Hepatocyte (in vitro differentiated cells): ENCODE measurements around the gene YIPF4. TPM values are rescaled to one million over a fixed set of nuclear protein-coding genes. Genes with fewer than 3 reads are reported as not detected.

Experiments used
- DNase-seq: peaks from one replicate; pipeline ENCODE4 v3.0.0-alpha.2; 2016; ENCODE audit warnings: low spot score
- H2AFZ ChIP-seq: fragments of 200-600 bp; sonication (generic); 2 replicates; pipeline ENCODE4 v1.6.0; 2016; ENCODE audit warnings: antibody characterized with exemption, mild to moderate bottlenecking
- H3K27ac ChIP-seq: fragments of 200-600 bp; sonication (generic); 2 replicates; pipeline ENCODE4 v1.5.1; 2016; ENCODE audit warnings: mild to moderate bottlenecking
- H3K27me3 ChIP-seq: fragments of 200-600 bp; sonication (generic); 2 replicates; pipeline ENCODE4 v1.6.1; 2016
- H3K36me3 ChIP-seq: fragments of 200-600 bp; sonication (generic); replicated peaks from 2 replicates; pipeline ENCODE4 v1.5.1; 2016; ENCODE audit warnings: low read depth; ENCODE audit not compliant: insufficient read depth
- H3K4me1 ChIP-seq: fragments of 200-600 bp; sonication (generic); 2 replicates; pipeline ENCODE4 v1.5.1; 2016; ENCODE audit warnings: mild to moderate bottlenecking, moderate library complexity; ENCODE audit not compliant: insufficient read depth
- H3K4me2 ChIP-seq: fragments of 200-600 bp; sonication (generic); 2 replicates; pipeline ENCODE4 v1.6.0; 2016
- H3K4me3 ChIP-seq: fragments of 200-600 bp; sonication (generic); 2 replicates; pipeline ENCODE4 v1.5.1; 2016; ENCODE audit warnings: mild to moderate bottlenecking
- H3K79me2 ChIP-seq: fragments of 200-600 bp; sonication (generic); 2 replicates; pipeline ENCODE4 v1.6.0; 2017; ENCODE audit warnings: mild to moderate bottlenecking
- H3K9me2 ChIP-seq: fragments of 200-600 bp; sonication (generic); replicated peaks from 2 replicates; pipeline ENCODE4 v1.6.0; 2017; ENCODE audit warnings: mild to moderate bottlenecking; ENCODE audit not compliant: insufficient read depth
- H3K9me3 ChIP-seq: fragments of 200-600 bp; sonication (generic); 2 replicates; pipeline ENCODE4 v1.5.1; 2016; ENCODE audit warnings: low read depth, mild to moderate bottlenecking
- H4K20me1 ChIP-seq: fragments of 200-600 bp; sonication (generic); 2 replicates; pipeline ENCODE4 v1.6.0; 2016; ENCODE audit warnings: mild to moderate bottlenecking; ENCODE audit not compliant: insufficient read depth, poor library complexity, severe bottlenecking
- CTCF ChIP-seq: fragments of 200-600 bp; sonication (generic); IDR thresholded peaks from 2 replicates; pipeline ENCODE4 v1.5.1; 2016; ENCODE audit warnings: antibody characterized with exemption, mild to moderate bottlenecking; ENCODE audit not compliant: poor library complexity
- EZH2 ChIP-seq: fragments of 200-600 bp; sonication (generic); IDR thresholded peaks from 2 replicates; pipeline ENCODE4 v1.6.1; 2016; ENCODE audit warnings: antibody characterized with exemption, mild to moderate bottlenecking, borderline replicate concordance
- EZH2phosphoT487 ChIP-seq: fragments of 200-600 bp; sonication (generic); IDR thresholded peaks from one replicate; pipeline ENCODE4 v1.6.1; 2018; ENCODE audit warnings: antibody characterized with exemption, mild to moderate bottlenecking, low read depth, moderate library complexity; ENCODE audit not compliant: unreplicated experiment, severe bottlenecking
- WGBS: methylation state at CpG from one replicate; pipeline ENCODE4 v1.1.6; 2016; ENCODE audit warnings: low lambda C conversion rate; ENCODE audit errors: missing lambda C conversion rate; 5-methylcytosine and 5-hydroxymethylcytosine counted together
- polyA plus RNA-seq: library from polyadenylated mRNA; unstranded; fragments of >200 nt; fragmentation: Nextera tagmentation; extraction: Ambion mirVana; gene quantifications from 2 replicates; pipeline ENCODE4 v1.2.1, GENCODE V29; 2016
- total RNA-seq: library from RNA; depleted of rRNA; stranded (reverse); fragments of >200 nt; gene quantifications from 2 replicates; pipeline ENCODE4 v1.2.3, GENCODE V29; 2014

YIPF4 gene
- total and polyA plus RNA-seq, 2 experiments from 2014 or later, result 48.6 to 67.2 TPM

GRCh38 chr2:32242331-32242730 is 35.4 kb upstream of the YIPF4 start:
- Histone ChIP-seq H4K20me1 (no peaks in the 10 kb centered on the region), H3K36me3 (no peaks in the 10 kb centered on the region), H3K9me2 (no peaks in the 10 kb centered on the region), H3K27ac (no peak overlapping the region), H3K27me3 (no peaks in the 10 kb centered on the region), H3K9me3 (no peaks in the 10 kb centered on the region), H3K4me2 (no peak overlapping the region), H3K4me1 (no peaks in the 10 kb centered on the region), H2AFZ (no peak overlapping the region), H3K79me2 (no peaks in the 10 kb centered on the region), H3K4me3 (no peak overlapping the region)
- TF ChIP-seq EZH2phosphoT487 (no peak), EZH2 (no peak), CTCF (no peak)
- no peak for DNase-seq
- WGBS, result 96% methylated on average over 3 of the region's 3 CpGs

- no peaks in the 10 kb centered on the region for H3K79me2 ChIP-seq
- no peaks in the 10 kb centered on the region for H4K20me1 ChIP-seq
- H3K4me1 ChIP-seq, result no peaks in the 10 kb centered on the region
- no peak overlapping the region for H3K4me2 ChIP-seq
- H3K36me3 ChIP-seq, result no peaks in the 10 kb centered on the region
- WGBS, result 90% methylated on average over 4 of the region's 4 CpGs
- H3K9me2 ChIP-seq, result no peaks in the 10 kb centered on the region
- no peak for TF ChIP-seq CTCF
- no peak for TF ChIP-seq EZH2
- no peak overlapping the region for H3K27ac ChIP-seq
- H3K9me3 ChIP-seq, result no peaks in the 10 kb centered on the region
- no peaks in the 10 kb centered on the region for H3K27me3 ChIP-seq
- H2AFZ ChIP-seq, result no peak overlapping the region
- no peak for DNase-seq
- no peak overlapping the region for H3K4me3 ChIP-seq
Measured at GRCh38 chr2:32246911-32247310, 30.8 kb upstream of the YIPF4 start.

- 65% methylated on average over 3 of the region's 3 CpGs for WGBS
- DNase-seq, result peak; percentile 19
- TF ChIP-seq CTCF (no peak), EZH2 (no peak), EZH2phosphoT487 (no peak)
Measured at GRCh38 chr2:32248299-32248698, 29.4 kb upstream of the YIPF4 start.

GRCh38 chr2:32249731-32250236 is 27.9 kb upstream of the YIPF4 start:
- no peak overlapping the region for H3K4me3 ChIP-seq
- TF ChIP-seq EZH2phosphoT487 (no peak), CTCF (no peak), EZH2 (no peak)
- no peak overlapping the region for H3K4me2 ChIP-seq
- H3K27ac ChIP-seq, result no peak overlapping the region
- 78% methylated on average over 2 of the region's 2 CpGs for WGBS
- no peaks in the 10 kb centered on the region for H3K9me3 ChIP-seq
- no peaks in the 10 kb centered on the region for H3K36me3 ChIP-seq
- no peaks in the 10 kb centered on the region for H3K9me2 ChIP-seq
- H3K27me3 ChIP-seq, result no peaks in the 10 kb centered on the region
- H3K4me1 ChIP-seq, result no peaks in the 10 kb centered on the region
- DNase-seq, result no peak
- H3K79me2 ChIP-seq, result no peaks in the 10 kb centered on the region
- no peaks in the 10 kb centered on the region for H4K20me1 ChIP-seq
- no peak overlapping the region for H2AFZ ChIP-seq

More at GRCh38 chr2:32248299-32248698, 29.4 kb upstream of the YIPF4 start:
- H2AFZ ChIP-seq, result no peak overlapping the region
- H3K9me3 ChIP-seq, result no peaks in the 10 kb centered on the region
- no peaks in the 10 kb centered on the region for H3K79me2 ChIP-seq
- no peak overlapping the region for H3K27ac ChIP-seq
- H3K9me2 ChIP-seq, result no peaks in the 10 kb centered on the region
- no peaks in the 10 kb centered on the region for H3K4me1 ChIP-seq
- no peaks in the 10 kb centered on the region for H4K20me1 ChIP-seq
- no peak overlapping the region for H3K4me2 ChIP-seq
- H3K36me3 ChIP-seq, result no peaks in the 10 kb centered on the region
- H3K4me3 ChIP-seq, result no peak overlapping the region
- H3K27me3 ChIP-seq, result no peaks in the 10 kb centered on the region
